Prostate gland (tissue), 2 donors: ENCODE results near the gene FCN1. TPM values are rescaled to one million over a fixed set of nuclear protein-coding genes. Genes with fewer than 3 reads are reported as not detected.
"Not testable (repeated sequence)": the region's sequence is repeated elsewhere in the genome, so short reads cannot be mapped to it uniquely, and the experiment has no call there.

ENCODE experiments used
- DNase-seq: peaks from one replicate; pipeline ENCODE4 v3.0.0-alpha.2; 2019; ENCODE audit warnings: low spot score
- H3K27ac ChIP-seq, 2 donors: fragments of 200-600 bp; sonication (generic); 2 replicates each; pipeline ENCODE4 v1.5.1; 2017 to 2019
- H3K27me3 ChIP-seq: fragments of 200-600 bp; sonication (generic); replicated peaks from 2 replicates; pipeline ENCODE4 v1.5.1; 2019; ENCODE audit not compliant: insufficient read depth
- H3K36me3 ChIP-seq, 2 donors: fragments of 200-600 bp; sonication (generic); 1 replicate in 1 of 2; 2 replicates in 1 of 2; pipeline versions ENCODE4 v1.5.1 to v1.8.1; 2017 to 2019
- H3K4me1 ChIP-seq: fragments of 200-600 bp; sonication (generic); replicated peaks from 2 replicates; pipeline ENCODE4 v1.5.1; 2019
- H3K4me3 ChIP-seq, 2 donors: fragments of 200-600 bp; sonication (generic); 2 replicates each; pipeline ENCODE4 v1.5.1; 2017 to 2019
- H3K9me3 ChIP-seq: fragments of 200-600 bp; sonication (generic); 2 replicates; pipeline ENCODE4 v1.5.1; 2017
- POLR2A ChIP-seq: fragments of 450-650 bp; IDR thresholded peaks from one replicate; pipeline ENCODE4 v1.6.1; 2016; ENCODE audit warnings: antibody characterized with exemption, mild to moderate bottlenecking
- POLR2AphosphoS5 ChIP-seq: sonication (generic); formaldehyde crosslinking; IDR thresholded peaks from one replicate; pipeline ENCODE4 v1.6.1; 2017; ENCODE audit warnings: antibody characterized with exemption
- WGBS: methylation state at CpG from one replicate; pipeline ENCODE4 v1.1.5; 2018; 5-methylcytosine and 5-hydroxymethylcytosine counted together
- intact Hi-C: fragments of 100-400 bp; cut with DNase I; formaldehyde crosslinking; loops from one replicate; pipeline ENCODE4 v1.14.2; 2022
- total RNA-seq, 2 donors: library from RNA; depleted of rRNA; stranded (reverse); fragments of >200 nt; gene quantifications; one replicate each; pipeline ENCODE4 v1.1.0, GENCODE V29; 2016
- TF ChIP-seq, protein P1 (sequence below), 4 experiments: fragments of 200-600 bp in 2 of 4; fragments of 450-650 bp in 2 of 4; sonication (generic) in 2 of 4; IDR thresholded peaks; 1 replicate in 3 of 4; 2 replicates in 1 of 4; pipeline ENCODE4 v1.5.1; 2016 to 2019; ENCODE audit warnings: antibody characterized with exemption in 4 of 4, mild to moderate bottlenecking in 2 of 4, moderate library complexity in 2 of 4

Gene FCN1
- total RNA-seq, 2 donors from 2014 or later: 0.23 to 0.34 TPM

DNA sequence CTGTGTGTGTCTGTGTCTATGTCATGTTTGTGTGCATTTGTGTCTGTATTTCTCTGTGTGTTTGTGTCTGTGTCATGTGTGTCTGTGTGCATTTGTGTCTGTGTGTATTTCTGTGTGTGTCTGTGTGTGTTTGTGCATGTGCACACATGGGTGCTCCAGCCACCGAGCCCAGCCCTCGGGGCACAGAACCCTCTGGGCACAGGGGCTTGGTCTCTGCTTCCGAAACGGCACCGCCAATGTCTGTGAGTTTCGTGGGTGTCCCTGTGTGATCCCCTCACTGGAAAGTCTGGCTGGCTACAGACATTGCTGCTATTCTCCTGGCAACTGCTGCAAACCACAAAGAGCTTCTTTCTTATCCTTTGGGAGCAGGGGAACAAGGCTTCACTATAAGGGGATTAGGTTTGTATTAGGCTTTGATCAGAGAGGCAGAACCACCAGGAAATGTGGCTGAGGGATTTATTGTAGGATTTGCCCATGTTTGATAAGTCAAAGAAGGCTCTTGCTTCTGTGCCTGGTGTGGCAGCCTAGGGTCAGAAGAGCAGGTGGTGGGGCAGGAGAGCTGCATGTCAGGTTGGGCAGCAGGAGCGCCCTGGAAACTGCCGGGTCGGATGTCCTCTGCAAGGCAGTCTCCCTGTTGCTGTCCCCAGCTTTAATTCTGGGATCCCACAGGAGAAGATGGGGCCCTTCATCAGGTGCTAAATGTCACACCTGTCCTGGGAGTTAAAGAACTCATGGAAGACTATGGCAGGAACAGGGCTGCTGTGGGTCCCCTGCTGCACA, 39.6 kb upstream of the FCN1 start:
- TF ChIP-seq, protein P1, sequence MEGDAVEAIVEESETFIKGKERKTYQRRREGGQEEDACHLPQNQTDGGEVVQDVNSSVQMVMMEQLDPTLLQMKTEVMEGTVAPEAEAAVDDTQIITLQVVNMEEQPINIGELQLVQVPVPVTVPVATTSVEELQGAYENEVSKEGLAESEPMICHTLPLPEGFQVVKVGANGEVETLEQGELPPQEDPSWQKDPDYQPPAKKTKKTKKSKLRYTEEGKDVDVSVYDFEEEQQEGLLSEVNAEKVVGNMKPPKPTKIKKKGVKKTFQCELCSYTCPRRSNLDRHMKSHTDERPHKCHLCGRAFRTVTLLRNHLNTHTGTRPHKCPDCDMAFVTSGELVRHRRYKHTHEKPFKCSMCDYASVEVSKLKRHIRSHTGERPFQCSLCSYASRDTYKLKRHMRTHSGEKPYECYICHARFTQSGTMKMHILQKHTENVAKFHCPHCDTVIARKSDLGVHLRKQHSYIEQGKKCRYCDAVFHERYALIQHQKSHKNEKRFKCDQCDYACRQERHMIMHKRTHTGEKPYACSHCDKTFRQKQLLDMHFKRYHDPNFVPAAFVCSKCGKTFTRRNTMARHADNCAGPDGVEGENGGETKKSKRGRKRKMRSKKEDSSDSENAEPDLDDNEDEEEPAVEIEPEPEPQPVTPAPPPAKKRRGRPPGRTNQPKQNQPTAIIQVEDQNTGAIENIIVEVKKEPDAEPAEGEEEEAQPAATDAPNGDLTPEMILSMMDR (IDR thresholded peaks at IDR 0.05): no peak
- TF ChIP-seq POLR2A (no peak), POLR2AphosphoS5 (no peak)
- no peak overlapping the region for H3K27ac ChIP-seq
- WGBS: 86% methylated on average over 9 of the region's 9 CpGs
- peaks cover 9% of the 10 kb centered on the region for H3K4me1 ChIP-seq
- no peak overlapping the region for H3K4me3 ChIP-seq
- no peaks in the 10 kb centered on the region for H3K27me3 ChIP-seq
- no peak for DNase-seq
- intact Hi-C loops: no loop called here
- no peaks in the 10 kb centered on the region for H3K36me3 ChIP-seq
- no peaks in the 10 kb centered on the region for H3K9me3 ChIP-seq

DNA sequence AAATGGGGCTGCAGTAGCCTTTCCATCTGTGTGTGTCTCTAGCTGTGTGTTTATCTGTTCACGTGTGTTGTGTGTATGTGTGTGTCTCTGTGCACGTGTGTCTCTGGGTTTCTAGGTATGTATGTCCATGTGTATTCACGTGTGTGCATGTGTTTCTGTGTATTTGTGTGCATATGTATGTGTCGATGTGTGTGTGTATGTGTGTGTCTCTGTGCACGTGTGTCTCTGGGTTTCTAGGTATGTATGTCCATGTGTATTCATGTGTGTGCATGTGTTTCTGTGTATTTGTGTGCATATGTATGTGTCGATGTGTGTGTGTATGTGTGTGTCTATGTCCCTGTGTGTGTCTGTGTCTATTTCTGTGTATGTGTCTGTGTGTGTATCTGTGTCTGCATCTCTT, 38.7 kb upstream of the FCN1 start:
- DNase-seq, H3K4me3 ChIP-seq, intact Hi-C loops, H3K4me1 ChIP-seq, H3K36me3 ChIP-seq, H3K27me3 ChIP-seq, H3K9me3 ChIP-seq, H3K27ac ChIP-seq: not testable (repeated sequence)
- 89% methylated on average over 6 of the region's 6 CpGs for WGBS

DNA sequence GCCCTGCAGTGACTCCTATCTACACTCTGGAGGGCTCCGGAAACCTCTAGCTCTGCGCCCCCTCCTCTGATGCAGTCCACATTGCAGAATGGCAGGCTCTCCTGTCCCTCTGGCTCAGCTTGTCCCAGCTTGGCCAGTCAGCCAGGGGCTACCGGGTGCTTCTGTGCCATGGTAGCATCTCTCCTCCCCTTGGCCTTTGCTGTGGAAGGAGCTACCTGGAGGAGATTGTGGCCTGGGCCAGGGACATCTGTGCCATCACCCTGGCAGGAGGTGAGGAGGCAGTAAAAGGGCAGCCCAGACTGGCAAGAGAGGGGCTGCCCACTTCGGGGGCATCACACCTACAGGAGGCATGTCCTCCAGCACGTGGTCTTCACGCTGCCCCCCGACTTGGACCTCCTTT, 38.1 kb upstream of the FCN1 start:
- DNase-seq: no peak
- Histone ChIP-seq H3K9me3 (no peaks in the 10 kb centered on the region), H3K27ac (no peak overlapping the region), H3K4me1 (no peaks in the 10 kb centered on the region), H3K36me3 (no peaks in the 10 kb centered on the region), H3K4me3 (no peak overlapping the region), H3K27me3 (no peaks in the 10 kb centered on the region)
- 91% methylated on average over 7 of the region's 7 CpGs for WGBS
- TF ChIP-seq POLR2AphosphoS5 (no peak), POLR2A (no peak)
- TF ChIP-seq, protein P1 (IDR thresholded peaks at IDR 0.05): no peak
- intact Hi-C loops: no loop called here

DNA sequence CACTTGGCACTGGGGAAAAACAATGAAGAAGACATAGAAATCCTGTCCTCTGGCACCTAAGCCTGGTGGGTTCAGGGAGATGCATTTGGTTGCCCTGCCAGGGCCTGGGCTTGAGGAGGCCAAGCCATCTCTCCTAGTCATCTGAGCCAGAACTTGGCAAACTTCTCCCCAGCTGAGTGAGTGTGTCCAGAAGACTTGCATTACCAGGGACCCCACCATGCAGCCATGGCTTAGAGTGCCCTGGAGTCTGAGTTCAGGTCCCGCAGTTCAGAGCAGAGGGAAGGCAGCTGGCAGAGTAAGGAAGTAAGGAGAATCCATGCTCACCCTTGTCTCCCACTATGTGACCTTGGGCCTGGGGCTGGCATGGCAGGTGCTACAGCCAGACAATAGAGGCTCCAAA, 37.4 kb upstream of the FCN1 start:
- no peaks in the 10 kb centered on the region for H3K9me3 ChIP-seq
- TF ChIP-seq, protein P1 (IDR thresholded peaks at IDR 0.05): no peak
- TF ChIP-seq POLR2A: no peak
- TF ChIP-seq POLR2AphosphoS5: no peak
- no peak for DNase-seq
- intact Hi-C loops: no loop called here
- H3K27me3 ChIP-seq: no peaks in the 10 kb centered on the region
- no peak overlapping the region for H3K4me3 ChIP-seq
- H3K27ac ChIP-seq: no peak overlapping the region
- WGBS: 100% methylated on average over 1 of the region's 1 CpG
- H3K36me3 ChIP-seq: no peaks in the 10 kb centered on the region
- H3K4me1 ChIP-seq: no peaks in the 10 kb centered on the region

DNA sequence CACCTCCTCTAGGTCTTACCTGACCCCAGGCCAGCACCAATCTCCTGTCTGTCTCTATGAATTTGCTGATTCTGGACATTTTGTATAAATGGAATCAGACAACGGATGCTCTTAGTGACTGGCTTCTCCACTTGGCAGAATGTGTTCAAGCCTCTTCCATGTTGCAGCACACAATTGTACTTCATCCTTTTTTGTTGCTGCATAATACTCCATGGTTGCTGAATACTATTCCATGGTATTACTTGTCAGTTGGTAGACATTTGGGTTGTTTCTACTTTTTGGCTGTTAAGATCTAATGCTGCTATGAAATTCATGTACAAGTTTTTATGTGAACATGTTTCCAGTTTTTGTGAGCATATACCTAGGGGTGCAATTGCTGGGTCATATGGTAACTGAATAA, 34.3 kb upstream of the FCN1 start:
- DNase-seq: no peak
- Histone ChIP-seq H3K27ac (no peak overlapping the region), H3K4me1 (no peaks in the 10 kb centered on the region), H3K36me3 (no peaks in the 10 kb centered on the region), H3K27me3 (no peaks in the 10 kb centered on the region), H3K4me3 (no peak overlapping the region), H3K9me3 (no peaks in the 10 kb centered on the region)
- TF ChIP-seq, protein P1 (IDR thresholded peaks at IDR 0.05): no peak
- intact Hi-C loops: no loop called here
- WGBS: 100% methylated on average over 1 of the region's 1 CpG
